ENCODE results near the gene MPPE1.
A peak's percentile ranks its signal among the peaks of the same experiment; 100 is the strongest.
"Not testable (repeated sequence)": the region's sequence is repeated elsewhere in the genome, so short reads cannot be mapped to it uniquely, and the experiment has no call there.

Gene MPPE1

DNA sequence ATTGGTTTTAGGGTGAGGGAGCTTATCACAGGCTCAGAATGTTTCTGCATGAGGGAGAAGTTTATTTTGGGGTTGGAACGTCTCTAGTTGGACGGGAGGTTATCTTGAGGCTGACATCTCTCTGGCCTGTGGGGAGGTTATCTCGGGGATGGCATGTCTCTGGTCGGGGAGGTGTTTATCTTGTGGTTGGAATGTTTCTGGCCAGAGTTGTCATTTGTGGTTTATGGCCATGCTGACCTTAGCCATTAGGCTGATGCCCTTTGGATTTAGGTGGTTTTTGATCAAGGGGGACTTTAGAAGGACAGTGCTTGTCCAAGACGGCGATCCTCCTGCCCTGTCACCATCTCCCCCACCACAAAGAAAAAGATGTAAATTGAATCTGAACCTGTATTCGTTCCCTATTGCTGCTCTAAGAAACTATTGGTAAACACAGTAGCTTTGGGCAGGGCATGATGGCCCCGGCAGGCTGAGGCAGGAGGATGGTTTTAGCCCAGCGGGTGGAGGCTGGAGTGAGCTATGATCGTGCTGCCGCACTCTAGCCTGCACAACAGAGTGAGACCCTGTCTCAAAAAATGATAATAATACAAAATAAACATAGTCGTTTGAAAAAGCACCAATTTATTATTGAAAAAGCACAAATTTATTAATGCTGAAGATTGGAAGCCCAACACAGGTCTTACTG, 17.8 kb upstream of the MPPE1 start:
- DNase-seq, result no peak

DNA sequence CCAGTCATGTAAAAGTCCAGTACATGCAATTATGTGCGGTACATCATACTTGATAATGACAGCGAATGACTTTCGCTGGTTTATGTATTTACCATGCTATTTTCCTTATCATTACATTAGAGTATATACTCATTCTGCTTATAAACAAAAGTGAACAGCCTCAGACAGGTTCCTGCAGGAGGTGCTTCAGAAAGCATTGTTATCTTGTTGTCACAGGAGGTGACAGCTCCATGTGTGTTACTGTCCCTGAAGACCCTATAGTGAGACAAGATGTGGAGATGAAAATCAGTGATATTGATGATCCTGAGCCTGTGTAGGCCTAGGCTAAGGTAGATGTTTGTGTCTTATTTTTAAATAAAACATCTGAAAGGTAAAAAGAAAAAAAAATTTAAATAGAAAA, 15.3 kb upstream of the MPPE1 start:
- DNase-seq, result no peak

GRCh38 chr18:11919522-11919921, 11.4 kb upstream of the MPPE1 start:
- not testable (repeated sequence) for DNase-seq

GRCh38 chr18:11916880-11917279, 8.8 kb upstream of the MPPE1 start:
- DNase-seq, result peak in 1 of 2 donors; percentile 86

- peak in 1 of 2 donors; percentile 27 for DNase-seq
These were observed 1.5 kb upstream of the MPPE1 start for GRCh38 chr18:11909591-11910026.

- no peak for DNase-seq
These were observed 941 bp upstream of the MPPE1 start for GRCh38 chr18:11909061-11909455.

DNA sequence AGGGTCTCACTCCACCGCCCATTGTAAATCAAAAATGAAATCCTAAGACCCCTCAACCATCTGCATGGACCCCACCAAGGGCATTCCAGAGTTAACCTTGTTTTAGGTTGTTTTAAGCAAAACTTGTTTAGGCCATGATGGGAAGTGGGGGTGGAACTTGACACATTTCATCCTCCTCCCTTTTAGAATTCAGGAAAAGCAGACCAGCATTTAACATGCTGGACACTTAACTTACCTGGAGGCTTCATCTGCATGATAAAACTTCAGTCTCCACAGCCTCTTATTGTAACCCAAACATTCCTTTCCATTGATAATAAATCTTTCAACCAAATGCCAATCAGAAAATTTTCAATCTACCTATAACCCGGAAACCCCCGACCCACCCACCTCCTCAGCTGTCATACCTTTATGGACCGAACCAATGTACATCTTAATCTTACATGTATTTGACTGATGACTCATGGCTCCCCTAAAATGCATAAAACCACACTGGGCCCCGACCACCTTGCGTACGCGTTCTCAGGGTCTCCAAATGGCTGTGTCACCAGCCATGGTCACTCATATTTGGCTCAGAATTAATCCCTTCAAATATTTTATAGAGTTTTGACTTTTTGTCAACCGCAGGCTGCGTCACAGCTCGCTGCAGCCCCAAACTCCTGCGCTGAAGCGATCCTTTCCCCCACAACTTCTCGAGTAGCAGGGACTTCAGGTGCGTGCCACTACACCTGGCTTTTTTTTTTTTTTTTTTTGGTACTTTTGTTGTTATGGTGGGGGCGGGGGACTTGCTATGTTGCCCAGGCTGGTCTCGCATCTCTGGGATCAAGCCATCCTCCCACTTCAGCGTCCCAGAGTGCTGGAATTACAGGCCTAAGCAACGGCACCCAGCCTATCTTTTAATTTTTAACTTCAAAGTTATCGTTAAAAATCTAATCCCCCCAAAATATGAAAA, 917 bp downstream of the MPPE1 start:
- DNase-seq, result no peak

DNA sequence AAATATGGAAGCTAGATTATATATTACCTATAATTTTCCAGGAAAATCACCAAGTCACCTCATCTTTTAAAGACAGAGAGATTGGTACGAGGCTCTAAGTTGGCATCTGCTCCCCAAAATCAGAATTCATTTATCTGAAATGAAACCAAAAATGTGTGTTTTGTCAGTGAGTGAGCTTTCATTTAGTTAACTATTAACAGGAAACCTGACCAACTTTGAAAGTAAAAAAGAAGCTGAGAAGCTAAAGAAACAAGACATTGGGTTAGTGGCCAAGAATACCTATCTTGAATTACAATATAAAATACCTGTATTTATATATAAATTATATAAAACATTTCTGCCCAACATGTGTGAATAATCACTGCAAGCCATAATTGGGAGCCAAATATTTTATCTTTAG, 1.9 kb downstream of the MPPE1 start:
- DNase-seq, result no peak

DNA sequence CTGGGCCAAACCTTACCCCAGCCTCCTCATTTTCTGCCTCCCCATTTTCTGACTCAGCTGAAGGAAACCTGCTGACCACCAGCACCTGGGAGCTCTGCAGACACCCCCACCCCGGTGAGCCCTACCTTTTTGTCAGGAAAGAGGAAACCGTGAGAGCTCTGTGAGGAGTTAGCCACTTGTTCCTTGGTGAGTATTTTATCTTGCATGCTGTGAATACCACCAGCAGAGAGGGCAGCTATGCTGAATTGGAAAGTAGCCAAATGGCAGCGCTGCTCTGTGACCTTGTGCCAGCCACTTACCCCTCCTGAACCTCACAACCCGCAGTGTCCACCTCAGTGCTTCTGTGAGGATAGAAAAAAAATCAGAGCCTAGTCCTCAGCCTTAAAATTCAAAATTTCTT, 2.5 kb downstream of the MPPE1 start:
- DNase-seq, result no peak

GRCh38 chr18:11902522-11903292, 5.4 kb downstream of the MPPE1 start:
- no peak for DNase-seq

DNA sequence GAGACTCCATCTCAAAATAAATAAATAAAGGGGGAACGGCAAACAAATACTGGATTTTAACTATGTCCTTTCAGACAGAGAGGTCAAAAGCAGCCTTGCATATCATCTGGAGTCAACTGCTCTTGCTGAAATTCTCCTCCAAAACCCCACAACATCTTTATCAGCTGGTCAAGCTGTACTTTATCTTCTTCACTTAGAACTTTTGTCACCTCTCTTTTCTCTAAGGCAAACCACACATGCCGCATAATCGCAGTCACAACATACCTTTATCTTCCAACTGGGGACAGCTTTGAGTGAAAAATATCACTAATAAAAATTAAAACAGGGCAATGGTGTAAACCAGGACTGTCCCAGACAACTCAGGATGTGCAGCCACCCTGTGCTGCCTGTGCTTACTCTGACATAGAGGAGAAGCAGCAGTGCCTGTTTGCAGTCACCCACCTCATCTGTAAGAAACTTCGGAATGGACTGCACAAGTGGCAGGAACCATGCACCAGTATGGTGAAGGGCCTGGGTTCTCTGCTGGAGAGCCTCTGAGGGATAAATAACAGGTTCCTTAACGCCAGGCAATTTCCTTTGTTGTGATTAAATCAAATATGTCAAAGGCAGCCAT, 6.2 kb downstream of the MPPE1 start:
- DNase-seq, result no peak

DNA sequence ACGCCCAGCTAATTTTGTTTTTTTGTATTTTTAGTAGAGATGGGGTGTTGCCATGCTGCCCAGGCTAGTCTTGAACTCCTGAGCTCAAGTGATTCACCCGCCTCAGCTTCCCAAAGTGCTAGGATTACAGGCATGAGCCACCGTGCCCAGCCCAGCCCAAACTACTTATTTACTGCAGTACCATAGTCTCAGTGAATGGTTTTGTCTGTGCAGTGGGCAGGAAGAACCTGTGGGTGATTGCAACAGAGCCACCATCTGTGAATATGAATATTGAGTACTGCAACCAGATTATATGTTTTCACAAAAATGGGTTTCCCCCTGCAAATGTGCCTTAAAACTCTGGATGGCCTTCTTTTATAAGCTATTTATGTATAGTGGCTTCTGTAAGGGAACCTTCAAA, 9.1 kb downstream of the MPPE1 start:
- no peak for DNase-seq

- no peak for DNase-seq
These were observed 10.3 kb downstream of the MPPE1 start for GRCh38 chr18:11897781-11898180.

DNA sequence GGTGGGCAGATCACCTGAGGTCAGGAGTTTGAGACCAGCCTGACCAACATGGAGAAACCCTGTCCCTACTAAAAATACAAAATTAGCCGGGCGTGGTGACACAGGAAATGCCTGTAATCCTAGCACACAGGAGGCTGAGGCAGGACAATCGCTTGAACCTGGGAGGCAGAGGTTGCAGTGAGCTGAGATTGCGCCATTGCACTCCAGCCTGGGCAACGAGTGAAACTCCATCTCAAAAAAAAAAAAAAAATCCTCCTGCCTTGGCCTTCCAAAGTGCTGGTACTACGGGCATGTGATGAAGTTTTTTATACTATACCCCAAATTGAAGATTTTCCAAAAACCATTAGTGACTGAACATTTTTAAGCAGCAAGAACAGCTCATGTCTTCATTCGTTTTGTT, 15.7 kb downstream of the MPPE1 start:
- DNase-seq, result not testable (repeated sequence)

- no peak for DNase-seq
These were observed 16.4 kb downstream of the MPPE1 start for GRCh38 chr18:11891737-11892136.

- no peak for DNase-seq
These were observed 18.8 kb downstream of the MPPE1 start for GRCh38 chr18:11889284-11889683.

GRCh38 chr18:11888726-11889125, 19.4 kb downstream of the MPPE1 start:
- no peak for DNase-seq

GRCh38 chr18:11887328-11888128, 20.6 kb downstream of the MPPE1 start:
- DNase-seq, result no peak

- DNase-seq, result no peak
These were observed 21.5 kb downstream of the MPPE1 start for GRCh38 chr18:11886577-11887110.

DNA sequence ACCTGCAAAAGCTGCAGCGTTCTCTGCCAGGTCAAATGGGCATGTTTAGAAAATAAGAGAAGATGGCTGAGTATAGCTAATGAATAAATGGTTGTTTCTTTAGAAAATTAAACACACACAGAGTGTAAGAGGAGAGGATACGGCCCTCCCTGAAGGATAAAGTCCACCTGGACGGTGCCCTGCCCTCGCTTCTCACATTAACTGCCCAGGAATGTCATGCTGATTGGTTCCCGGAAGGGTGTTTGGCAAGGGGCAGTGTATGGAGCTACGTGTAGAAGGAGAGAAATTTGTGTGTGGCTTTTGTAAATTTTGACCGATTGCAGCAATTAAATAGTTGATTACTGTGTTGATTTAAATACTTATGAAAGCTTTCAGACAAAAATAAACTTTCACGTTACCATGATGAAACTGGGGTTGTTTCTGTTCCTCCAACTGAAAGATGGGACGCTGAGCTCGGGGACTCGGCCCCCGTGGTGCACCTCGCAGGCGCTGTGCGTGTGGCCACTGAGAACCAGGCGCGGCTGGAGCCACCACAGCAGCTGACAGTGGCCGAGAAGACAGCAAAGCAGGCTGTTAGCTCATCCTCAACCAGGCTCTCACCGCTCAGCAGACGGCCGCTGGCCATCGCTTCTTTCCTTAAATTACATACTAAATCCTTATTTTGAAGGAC, 22.7 kb downstream of the MPPE1 start:
- DNase-seq, result no peak

GRCh38 chr18:11884396-11885030, 23.6 kb downstream of the MPPE1 start:
- DNase-seq, result no peak

Measured in bone marrow (tissue), 2 donors.